Astrocyte of the cerebellum (primary cell): ENCODE data around the gene SYTL1.

ENCODE experiments used
- DNase-seq: peaks from one replicate; pipeline ENCODE4 v3.0.0-alpha.2; 2011; ENCODE audit warnings: low read depth
- H3K4me3 ChIP-seq: 2 replicates; pipeline ENCODE4 v1.5.1; 2011; ENCODE audit warnings: mild to moderate bottlenecking, low read depth, low read length, moderate library complexity
- in situ Hi-C: cut with HindIII; loops from 2 replicates; pipeline ENCODE4 v1.10.0; 2017; ENCODE audit warnings: low sequenced_read_pairs
- TF ChIP-seq, protein P1 (sequence below): IDR thresholded peaks from 2 replicates; pipeline ENCODE4 v1.5.1; 2012; ENCODE audit warnings: low read length, low read depth, moderate library complexity, mild to moderate bottlenecking; ENCODE audit errors: missing control alignments

The SYTL1 gene

DNA sequence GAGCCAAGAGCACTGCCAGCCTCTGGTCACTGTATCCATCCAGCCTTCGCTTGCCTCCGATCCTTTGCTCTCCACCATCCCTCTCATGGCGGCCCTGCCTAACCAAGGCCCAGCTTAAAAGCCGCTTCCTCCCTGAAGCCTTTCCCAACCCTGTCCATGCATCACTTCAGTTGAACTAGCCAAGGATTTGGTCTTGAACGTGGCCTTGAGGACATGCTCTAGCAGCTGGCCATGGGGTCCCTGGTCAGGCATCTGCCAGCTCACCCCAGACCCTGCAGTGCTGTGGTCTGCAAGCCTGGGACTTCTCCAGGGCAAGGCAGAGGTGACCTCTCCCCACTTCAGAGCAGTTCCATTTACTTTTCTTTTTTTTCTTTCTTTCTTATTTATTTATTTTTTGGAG lies 5.1 kb upstream of the SYTL1 start:
- H3K4me3 ChIP-seq, result no peak overlapping the region
- in situ Hi-C loops, result no loop called here
- TF ChIP-seq, protein P1, sequence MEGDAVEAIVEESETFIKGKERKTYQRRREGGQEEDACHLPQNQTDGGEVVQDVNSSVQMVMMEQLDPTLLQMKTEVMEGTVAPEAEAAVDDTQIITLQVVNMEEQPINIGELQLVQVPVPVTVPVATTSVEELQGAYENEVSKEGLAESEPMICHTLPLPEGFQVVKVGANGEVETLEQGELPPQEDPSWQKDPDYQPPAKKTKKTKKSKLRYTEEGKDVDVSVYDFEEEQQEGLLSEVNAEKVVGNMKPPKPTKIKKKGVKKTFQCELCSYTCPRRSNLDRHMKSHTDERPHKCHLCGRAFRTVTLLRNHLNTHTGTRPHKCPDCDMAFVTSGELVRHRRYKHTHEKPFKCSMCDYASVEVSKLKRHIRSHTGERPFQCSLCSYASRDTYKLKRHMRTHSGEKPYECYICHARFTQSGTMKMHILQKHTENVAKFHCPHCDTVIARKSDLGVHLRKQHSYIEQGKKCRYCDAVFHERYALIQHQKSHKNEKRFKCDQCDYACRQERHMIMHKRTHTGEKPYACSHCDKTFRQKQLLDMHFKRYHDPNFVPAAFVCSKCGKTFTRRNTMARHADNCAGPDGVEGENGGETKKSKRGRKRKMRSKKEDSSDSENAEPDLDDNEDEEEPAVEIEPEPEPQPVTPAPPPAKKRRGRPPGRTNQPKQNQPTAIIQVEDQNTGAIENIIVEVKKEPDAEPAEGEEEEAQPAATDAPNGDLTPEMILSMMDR, result no peak
- no peak for DNase-seq

DNA sequence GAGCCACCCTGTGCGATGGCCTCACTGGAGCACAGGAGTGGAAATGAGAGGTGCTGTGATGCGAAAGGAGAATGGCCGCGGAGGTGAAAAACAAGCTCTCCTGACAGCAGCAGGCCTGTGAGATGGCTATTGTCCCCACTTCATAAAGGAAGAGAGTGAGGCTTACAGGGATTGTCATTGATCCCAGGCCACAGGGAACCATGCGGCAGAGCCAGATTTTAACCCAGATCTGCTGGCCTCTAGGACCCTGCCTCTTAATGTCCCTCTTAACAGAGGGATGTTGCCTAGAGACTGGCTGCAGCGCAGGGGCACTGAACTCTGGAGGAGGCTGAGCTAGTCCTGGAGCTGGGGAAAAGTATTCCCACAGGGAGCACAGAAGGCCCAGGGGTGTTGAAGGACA lies 3.1 kb upstream of the SYTL1 start:
- TF ChIP-seq, protein P1, result no peak
- DNase-seq, result no peak
- H3K4me3 ChIP-seq, result no peak overlapping the region
- in situ Hi-C loops, result no loop called here

DNA sequence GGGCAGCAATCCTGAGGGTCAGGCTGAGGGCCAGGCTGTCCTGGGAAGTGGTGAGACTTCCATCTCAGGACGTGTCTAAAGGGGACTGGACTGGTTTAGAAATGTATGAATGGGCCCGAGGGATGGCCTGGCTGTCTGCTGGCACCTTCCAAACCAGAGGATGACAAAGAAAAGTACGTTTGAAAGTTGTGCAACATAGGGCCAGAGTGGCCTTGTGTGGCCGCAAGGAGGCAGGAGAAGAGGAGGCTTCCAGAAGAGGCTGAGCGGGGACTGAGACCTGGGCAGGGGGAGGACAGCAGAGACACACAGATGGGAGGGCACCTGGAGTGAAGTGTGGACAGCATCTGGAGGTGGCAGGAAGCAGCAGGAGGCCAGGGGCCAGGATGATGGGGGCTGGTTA lies 2.6 kb upstream of the SYTL1 start:
- in situ Hi-C loops, result no loop called here
- H3K4me3 ChIP-seq, result no peak overlapping the region
- DNase-seq, result no peak
- TF ChIP-seq, protein P1, result no peak

DNA sequence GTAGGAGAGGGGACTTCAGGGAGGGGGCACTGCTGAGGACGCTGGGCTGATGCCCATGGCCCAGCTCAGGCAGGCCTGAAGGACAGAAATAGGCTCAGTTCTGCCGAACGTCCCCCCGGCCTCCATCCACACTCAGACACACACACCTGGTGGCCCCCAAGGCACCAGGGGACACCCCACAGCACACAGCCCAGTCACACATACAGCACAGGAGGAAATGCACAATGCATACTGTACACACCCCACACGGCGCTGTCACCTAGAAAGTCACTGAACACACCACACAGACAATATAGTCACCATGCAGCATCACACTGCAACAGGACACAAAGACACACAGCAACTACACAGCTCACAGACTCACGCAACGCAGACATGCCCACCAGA lies 562 bp downstream of the SYTL1 start:
- in situ Hi-C loops, result no loop called here
- DNase-seq, result no peak
- no peak overlapping the region for H3K4me3 ChIP-seq
- TF ChIP-seq, protein P1, result no peak

DNA sequence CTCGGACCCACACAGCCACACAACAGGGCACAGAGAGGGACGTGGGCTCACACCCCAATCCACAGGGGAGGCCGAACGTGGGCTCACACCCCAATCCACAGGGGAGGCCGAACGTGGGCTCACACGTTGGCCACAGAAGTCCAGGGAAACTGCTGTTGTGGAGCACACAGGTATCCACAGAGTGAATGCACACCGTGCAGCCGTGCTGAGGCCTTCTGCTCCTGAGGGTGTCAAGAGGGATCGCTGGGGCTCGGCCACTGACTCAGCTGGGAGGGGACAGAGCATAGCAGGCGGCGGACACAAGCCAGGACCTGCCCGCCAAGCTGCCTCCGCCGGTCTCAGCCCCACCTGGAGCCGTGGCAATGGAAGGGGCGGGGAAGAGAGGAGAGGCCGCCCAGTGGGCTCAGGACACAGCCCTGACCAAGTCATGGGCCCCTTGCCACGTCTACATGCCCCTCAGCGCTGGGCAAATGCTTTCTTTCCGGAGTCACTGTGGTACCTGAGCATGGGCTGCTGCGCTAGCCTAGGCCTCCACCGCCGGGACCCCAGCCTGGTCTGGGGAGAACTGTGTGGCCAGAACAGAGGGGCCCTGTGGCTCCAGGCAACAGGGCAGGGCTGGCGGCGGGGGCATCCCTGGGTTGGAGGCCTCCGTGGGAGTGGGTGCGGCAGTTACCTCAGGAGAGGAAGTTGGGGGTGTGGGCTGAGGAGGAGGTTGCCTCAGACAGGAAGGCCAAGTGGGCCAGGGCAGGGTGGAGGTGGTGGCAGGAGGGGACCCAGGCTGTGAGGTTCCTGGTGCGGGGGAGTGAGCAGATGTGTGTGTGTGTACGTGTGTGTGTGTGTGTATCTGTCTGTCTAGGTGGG lies 1.2 kb downstream of the SYTL1 start:
- H3K4me3 ChIP-seq, result no peak overlapping the region
- in situ Hi-C loops, result no loop called here

DNA sequence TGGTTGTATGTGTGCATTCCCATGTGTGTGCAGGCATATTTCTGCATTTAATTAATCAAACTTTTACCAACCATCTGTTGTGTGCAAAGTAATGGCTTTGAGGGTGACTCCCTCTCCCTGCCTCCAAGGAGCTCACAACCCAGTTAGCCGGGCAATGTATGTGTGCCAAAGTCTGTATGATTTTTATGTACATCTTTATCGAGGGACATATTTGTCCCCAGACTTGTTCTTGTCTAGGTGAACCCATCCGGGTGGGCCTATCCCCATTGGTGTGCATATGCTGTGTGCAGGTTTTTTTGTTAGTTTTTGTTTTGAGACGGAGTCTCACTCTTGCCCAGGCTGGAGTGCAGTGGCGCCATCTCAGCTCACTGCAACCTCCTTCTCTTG lies 1.8 kb downstream of the SYTL1 start:
- TF ChIP-seq, protein P1, result no peak
- no peak for DNase-seq
- H3K4me3 ChIP-seq, result no peak overlapping the region
- in situ Hi-C loops, result no loop called here

More for the DNA sequence above, 1.2 kb downstream of the SYTL1 start:
- TF ChIP-seq, protein P1, result no peak
- DNase-seq, result no peak
